Measurements from ENCODE around the gene TMEM44. TPM values are rescaled to one million over a fixed set of nuclear protein-coding genes. Genes with fewer than 3 reads are reported as not detected.

The TMEM44 gene
- 10 to 100 TPM; 13.8 TPM for total RNA-seq
- 10 to 100 TPM; 25.6 to 33.5 TPM for polyA plus RNA-seq (ENCODE audit: insufficient read length in 2 of 2)
- long read RNA-seq, donor 1, partial matches to known transcripts: 0 of 5 reads
- long read RNA-seq, donor 1, other reads (novel, unspliced or antisense): 0 of 5 reads
- long read RNA-seq, donor 2, partial matches to known transcripts: 0 of 2 reads
- long read RNA-seq, donor 2, other reads (novel, unspliced or antisense): 0 of 2 reads
- long read RNA-seq, donor 3, partial matches to known transcripts: 0 of 1 reads
- long read RNA-seq, donor 3, other reads (novel, unspliced or antisense): 0 of 1 reads
- long read RNA-seq, donor 4, partial matches to known transcripts: 0 of 4 reads
- long read RNA-seq, donor 4, other reads (novel, unspliced or antisense): 0 of 4 reads

- no peaks in the 10 kb centered on the region for H3K27me3 ChIP-seq (ENCODE audit: control insufficient read depth, insufficient read depth, low read length)
- H3K27ac ChIP-seq (ENCODE audit: low read depth, low read length): peak within 1 kb of the TSS; percentile 61
- DNase-seq (ENCODE audit: low read depth in 4 of 6, low spot score in 6 of 6): peak; percentile 38 to 89 (median 50)
- H3K4me1 ChIP-seq (ENCODE audit: control insufficient read depth, insufficient read depth, low read length): peaks cover 10% of the 10 kb centered on the region
- H3K9me3 ChIP-seq (ENCODE audit: control insufficient read depth, insufficient read depth, low read length): peaks cover 4% of the 10 kb centered on the region
- under 1% methylated on average over 54 of the region's 66 CpGs for WGBS (ENCODE audit: insufficient coverage)
- peaks cover 9% of the 10 kb centered on the region for H3K36me3 ChIP-seq (ENCODE audit: control insufficient read depth, insufficient read depth, low read length)
- H3K4me3 ChIP-seq (ENCODE audit: low read depth, low read length): peak within 1 kb of the TSS; percentile 52
Observed at GRCh38 chr3:194633349-194634004, at the start of gene TMEM44. TMEM44 (minus strand) TSS chr3:194633419; CDS start chr3:194633215, 204 bp downstream.

- Histone ChIP-seq H3K27me3 (ENCODE audit: control insufficient read depth, insufficient read depth, low read length) (peaks cover 33% of the 10 kb centered on the region), H3K27ac (ENCODE audit: low read depth, low read length) (no peak overlapping the region), H3K9me3 (ENCODE audit: control insufficient read depth, insufficient read depth, low read length) (no peaks in the 10 kb centered on the region), H3K4me3 (ENCODE audit: low read depth, low read length) (no peak overlapping the region), H3K36me3 (ENCODE audit: control insufficient read depth, insufficient read depth, low read length) (no peaks in the 10 kb centered on the region), H3K4me1 (ENCODE audit: control insufficient read depth, insufficient read depth, low read length) (peaks cover 31% of the 10 kb centered on the region)
- 55% methylated on average over 14 of the region's 14 CpGs for WGBS (ENCODE audit: insufficient coverage)
- DNase-seq (ENCODE audit: low read depth in 4 of 6, low spot score in 6 of 6): peak in 5 of 6 donors; percentile 72 to 97 (median 80)
Observed at GRCh38 chr3:194682694-194683310, 49.6 kb upstream of the TMEM44 start.

- Histone ChIP-seq H3K27me3 (ENCODE audit: control insufficient read depth, insufficient read depth, low read length) (peaks cover 29% of the 10 kb centered on the region), H3K9me3 (ENCODE audit: control insufficient read depth, insufficient read depth, low read length) (no peaks in the 10 kb centered on the region), H3K4me1 (ENCODE audit: control insufficient read depth, insufficient read depth, low read length) (peaks cover 25% of the 10 kb centered on the region), H3K4me3 (ENCODE audit: low read depth, low read length) (no peak overlapping the region), H3K27ac (ENCODE audit: low read depth, low read length) (no peak overlapping the region), H3K36me3 (ENCODE audit: control insufficient read depth, insufficient read depth, low read length) (no peaks in the 10 kb centered on the region)
- no peak for DNase-seq (ENCODE audit: low read depth in 4 of 6, low spot score in 6 of 6)
- WGBS (ENCODE audit: insufficient coverage): 41% methylated on average over 4 of the region's 4 CpGs
Observed at GRCh38 chr3:194682189-194682693, 49.0 kb upstream of the TMEM44 start.

- H3K27me3 ChIP-seq (ENCODE audit: control insufficient read depth, insufficient read depth, low read length): peaks cover 19% of the 10 kb centered on the region
- H3K9me3 ChIP-seq (ENCODE audit: control insufficient read depth, insufficient read depth, low read length): no peaks in the 10 kb centered on the region
- H3K27ac ChIP-seq (ENCODE audit: low read depth, low read length): no peak overlapping the region
- WGBS (ENCODE audit: insufficient coverage): 82% methylated on average over 11 of the region's 11 CpGs
- no peaks in the 10 kb centered on the region for H3K36me3 ChIP-seq (ENCODE audit: control insufficient read depth, insufficient read depth, low read length)
- H3K4me3 ChIP-seq (ENCODE audit: low read depth, low read length): no peak overlapping the region
- H3K4me1 ChIP-seq (ENCODE audit: control insufficient read depth, insufficient read depth, low read length): peaks cover 14% of the 10 kb centered on the region
- no peak for DNase-seq (ENCODE audit: low read depth in 4 of 6, low spot score in 6 of 6)
Observed at GRCh38 chr3:194680888-194681615, 47.8 kb upstream of the TMEM44 start.

GRCh38 chr3:194676471-194676870, 43.3 kb upstream of the TMEM44 start:
- Histone ChIP-seq H3K27ac (ENCODE audit: low read depth, low read length) (no peak overlapping the region), H3K4me3 (ENCODE audit: low read depth, low read length) (no peak overlapping the region), H3K27me3 (ENCODE audit: control insufficient read depth, insufficient read depth, low read length) (peaks cover 2% of the 10 kb centered on the region), H3K36me3 (ENCODE audit: control insufficient read depth, insufficient read depth, low read length) (no peaks in the 10 kb centered on the region), H3K4me1 (ENCODE audit: control insufficient read depth, insufficient read depth, low read length) (peaks cover 3% of the 10 kb centered on the region), H3K9me3 (ENCODE audit: control insufficient read depth, insufficient read depth, low read length) (no peaks in the 10 kb centered on the region)
- DNase-seq (ENCODE audit: low read depth in 4 of 6, low spot score in 6 of 6): no peak
- no CpG with 5 or more reads among the region's 1 CpG for WGBS (ENCODE audit: insufficient coverage)

GRCh38 chr3:194675680-194676079, 42.5 kb upstream of the TMEM44 start:
- no peak overlapping the region for H3K4me3 ChIP-seq (ENCODE audit: low read depth, low read length)
- no peaks in the 10 kb centered on the region for H3K36me3 ChIP-seq (ENCODE audit: control insufficient read depth, insufficient read depth, low read length)
- H3K9me3 ChIP-seq (ENCODE audit: control insufficient read depth, insufficient read depth, low read length): no peaks in the 10 kb centered on the region
- no peak overlapping the region for H3K27ac ChIP-seq (ENCODE audit: low read depth, low read length)
- DNase-seq (ENCODE audit: low read depth in 4 of 6, low spot score in 6 of 6): no peak
- H3K27me3 ChIP-seq (ENCODE audit: control insufficient read depth, insufficient read depth, low read length): peaks cover 2% of the 10 kb centered on the region
- H3K4me1 ChIP-seq (ENCODE audit: control insufficient read depth, insufficient read depth, low read length): peaks cover 5% of the 10 kb centered on the region
- WGBS (ENCODE audit: insufficient coverage): no CpG with 5 or more reads among the region's 4 CpGs

GRCh38 chr3:194675081-194675640, 41.9 kb upstream of the TMEM44 start:
- Histone ChIP-seq H3K36me3 (ENCODE audit: control insufficient read depth, insufficient read depth, low read length) (no peaks in the 10 kb centered on the region), H3K27me3 (ENCODE audit: control insufficient read depth, insufficient read depth, low read length) (peaks cover 2% of the 10 kb centered on the region), H3K4me1 (ENCODE audit: control insufficient read depth, insufficient read depth, low read length) (peaks cover 6% of the 10 kb centered on the region), H3K9me3 (ENCODE audit: control insufficient read depth, insufficient read depth, low read length) (no peaks in the 10 kb centered on the region), H3K27ac (ENCODE audit: low read depth, low read length) (no peak overlapping the region), H3K4me3 (ENCODE audit: low read depth, low read length) (no peak overlapping the region)
- no peak for DNase-seq (ENCODE audit: low read depth in 4 of 6, low spot score in 6 of 6)
- WGBS (ENCODE audit: insufficient coverage): 64% methylated on average over 9 of the region's 12 CpGs

GRCh38 chr3:194673761-194674160, 40.5 kb upstream of the TMEM44 start:
- Histone ChIP-seq H3K36me3 (ENCODE audit: control insufficient read depth, insufficient read depth, low read length) (peaks cover 4% of the 10 kb centered on the region), H3K4me3 (ENCODE audit: low read depth, low read length) (no peak overlapping the region), H3K4me1 (ENCODE audit: control insufficient read depth, insufficient read depth, low read length) (peaks cover 6% of the 10 kb centered on the region), H3K9me3 (ENCODE audit: control insufficient read depth, insufficient read depth, low read length) (no peaks in the 10 kb centered on the region), H3K27ac (ENCODE audit: low read depth, low read length) (no peak overlapping the region), H3K27me3 (ENCODE audit: control insufficient read depth, insufficient read depth, low read length) (peaks cover 2% of the 10 kb centered on the region)
- WGBS (ENCODE audit: insufficient coverage): 100% methylated on average over 1 of the region's 3 CpGs
- DNase-seq (ENCODE audit: low read depth in 4 of 6, low spot score in 6 of 6): no peak

GRCh38 chr3:194672876-194673275, 39.7 kb upstream of the TMEM44 start:
- peaks cover 6% of the 10 kb centered on the region for H3K4me1 ChIP-seq (ENCODE audit: control insufficient read depth, insufficient read depth, low read length)
- no peaks in the 10 kb centered on the region for H3K9me3 ChIP-seq (ENCODE audit: control insufficient read depth, insufficient read depth, low read length)
- peaks cover 4% of the 10 kb centered on the region for H3K36me3 ChIP-seq (ENCODE audit: control insufficient read depth, insufficient read depth, low read length)
- no peak for DNase-seq (ENCODE audit: low read depth in 4 of 6, low spot score in 6 of 6)
- peak overlapping the region; percentile 94 for H3K27ac ChIP-seq (ENCODE audit: low read depth, low read length)
- peak overlapping the region; percentile 90 for H3K4me3 ChIP-seq (ENCODE audit: low read depth, low read length)
- 32% methylated on average over 3 of the region's 5 CpGs for WGBS (ENCODE audit: insufficient coverage)
- H3K27me3 ChIP-seq (ENCODE audit: control insufficient read depth, insufficient read depth, low read length): peaks cover 2% of the 10 kb centered on the region

Measured in spinal cord (tissue), 10 donors.